Cerebellar cortex (tissue), 1 donor: ENCODE results near the gene TTBK2.
"Not testable (repeated sequence)": the region's sequence is repeated elsewhere in the genome, so short reads cannot be mapped to it uniquely, and the experiment has no call there.

Experiments used
- DNase-seq: peaks from one replicate; pipeline ENCODE4 v3.0.0-alpha.2; 2015; ENCODE audit warnings: low spot score

TTBK2 gene

GRCh38 chr15:42908538-42908937 is 12.0 kb downstream of the TTBK2 start:
- DNase-seq = no peak

GRCh38 chr15:42903388-42904324 is 16.9 kb downstream of the TTBK2 start:
- no peak for DNase-seq

- DNase-seq = not testable (repeated sequence)
These were observed 26.7 kb downstream of the TTBK2 start for GRCh38 chr15:42893911-42894310.

- no peak for DNase-seq
These were observed 29.0 kb downstream of the TTBK2 start for GRCh38 chr15:42891569-42891968.

GRCh38 chr15:42890161-42890913 is 30.2 kb downstream of the TTBK2 start:
- DNase-seq = no peak

GRCh38 chr15:42887384-42887783 is 33.2 kb downstream of the TTBK2 start:
- not testable (repeated sequence) for DNase-seq

GRCh38 chr15:42880121-42880520 is 40.5 kb downstream of the TTBK2 start:
- DNase-seq = no peak

- DNase-seq = peak; percentile 24
These were observed 41.1 kb downstream of the TTBK2 start for GRCh38 chr15:42879443-42879842.

- DNase-seq = no peak
These were observed 44.4 kb downstream of the TTBK2 start for GRCh38 chr15:42876224-42876623.

- no peak for DNase-seq
These were observed 51.9 kb downstream of the TTBK2 start for GRCh38 chr15:42868683-42869082.

- DNase-seq = no peak
These were observed 56.9 kb downstream of the TTBK2 start for GRCh38 chr15:42863572-42864239.

GRCh38 chr15:42858999-42859789 is 61.4 kb downstream of the TTBK2 start:
- no peak for DNase-seq

- no peak for DNase-seq
These were observed 62.0 kb downstream of the TTBK2 start for GRCh38 chr15:42858540-42858939.

GRCh38 chr15:42854576-42854975 is 66.0 kb downstream of the TTBK2 start:
- no peak for DNase-seq

- no peak for DNase-seq
These were observed 70.7 kb downstream of the TTBK2 start for GRCh38 chr15:42849836-42850235.

- DNase-seq = no peak
These were observed 71.7 kb downstream of the TTBK2 start for GRCh38 chr15:42848846-42849245.

- DNase-seq = no peak
These were observed 73.9 kb downstream of the TTBK2 start for GRCh38 chr15:42846647-42847046.

GRCh38 chr15:42845581-42845980 is 75.0 kb downstream of the TTBK2 start:
- DNase-seq = no peak

GRCh38 chr15:42843699-42844098 is 76.9 kb downstream of the TTBK2 start:
- DNase-seq = no peak

- peak; percentile 15 for DNase-seq
These were observed 84.3 kb downstream of the TTBK2 start for GRCh38 chr15:42836251-42836650.

- no peak for DNase-seq
These were observed 88.0 kb downstream of the TTBK2 start for GRCh38 chr15:42832576-42832975.
